ENCODE data around the gene REEP1. TPM values are rescaled to one million over a fixed set of nuclear protein-coding genes. Genes with fewer than 3 reads are reported as not detected.

The REEP1 gene
- total and polyA plus RNA-seq, 9 of the 15 experiments (the other 6 are each of a cell fraction or from before 2014, with no cell fraction given), result 0.11 to 0.67 (median 0.13) TPM

Small RNAs within 50 kb of the gene (microRNA-seq; reads per million reads assigned to microRNA genes)
- gene MIR4779 (ENCODE audit: borderline microRNAs expressed), result not detected

Small RNAs within 50 kb of the gene (small RNA-seq; reads per million reads assigned to genes)
- gene MIR4779 (0.11 reads per million), gene RF00096 (not detected), gene RF00413 (not detected)

Other genes with a start within 250 kb of the REEP1 start
- 21.8 and 25.4 TPM in 2 replicates for gene POLR1A, start 231.7 kb downstream of the REEP1 start, total RNA-seq (2014; rRNA removed)
- gene POLR1A, start 231.7 kb downstream of the REEP1 start, total RNA-seq (2014; rRNA removed; fragmentation: Illumina TruSeq; extraction: Trizol), result 33.5 and 34.4 TPM in 2 replicates
- gene POLR1A, start 231.7 kb downstream of the REEP1 start, total RNA-seq (2015; rRNA removed; fragmentation: Illumina TruSeq; extraction: Trizol), result 25.0 and 26.0 TPM in 2 replicates
- gene POLR1A, start 231.7 kb downstream of the REEP1 start, total RNA-seq (2021), result 62.6 and 72.1 TPM in 2 replicates
- 8.9 and 13.3 TPM in 2 replicates for gene POLR1A, start 231.7 kb downstream of the REEP1 start, polyA plus RNA-seq (2011; rRNA removed)
- gene POLR1A, start 231.7 kb downstream of the REEP1 start, polyA plus RNA-seq (2014; fragmentation: Illumina TruSeq; extraction: Trizol), result 28.6 and 34.7 TPM in 2 replicates
- gene POLR1A, start 231.7 kb downstream of the REEP1 start, polyA plus RNA-seq (2014; fragmentation: Nextera tagmentation; extraction: Ambion mirVana), result 1 to 10 TPM; 3.0 to 8.2 TPM
- gene POLR1A, start 231.7 kb downstream of the REEP1 start, polyA plus RNA-seq (2014; rRNA removed), result 14.1 and 14.7 TPM in 2 replicates
- gene PTCD3, start 231.4 kb downstream of the REEP1 start, total RNA-seq (2014; rRNA removed), result 122 and 131 TPM in 2 replicates
- gene PTCD3, start 231.4 kb downstream of the REEP1 start, total RNA-seq (2014; rRNA removed; fragmentation: Illumina TruSeq; extraction: Trizol), result 222 and 238 TPM in 2 replicates
- gene PTCD3, start 231.4 kb downstream of the REEP1 start, total RNA-seq (2015; rRNA removed; fragmentation: Illumina TruSeq; extraction: Trizol), result 220 and 225 TPM in 2 replicates
- 172 and 177 TPM in 2 replicates for gene PTCD3, start 231.4 kb downstream of the REEP1 start, total RNA-seq (2021)
- 122 and 241 TPM in 2 replicates for gene PTCD3, start 231.4 kb downstream of the REEP1 start, polyA plus RNA-seq (2011; rRNA removed)
- gene PTCD3, start 231.4 kb downstream of the REEP1 start, polyA plus RNA-seq (2014; fragmentation: Illumina TruSeq; extraction: Trizol), result 152 and 176 TPM in 2 replicates
- gene PTCD3, start 231.4 kb downstream of the REEP1 start, polyA plus RNA-seq (2014; fragmentation: Nextera tagmentation; extraction: Ambion mirVana), result 100 to 1,000 TPM in 1 of 2 experiments, 10 to 100 TPM in 1; 65.2 to 116 TPM
- 139 and 163 TPM in 2 replicates for gene PTCD3, start 231.4 kb downstream of the REEP1 start, polyA plus RNA-seq (2014; rRNA removed)
- 117 and 121 TPM in 2 replicates for gene IMMT, start 142.2 kb downstream of the REEP1 start, total RNA-seq (2014; rRNA removed)
- gene IMMT, start 142.2 kb downstream of the REEP1 start, total RNA-seq (2014; rRNA removed; fragmentation: Illumina TruSeq; extraction: Trizol), result 136 and 150 TPM in 2 replicates
- gene IMMT, start 142.2 kb downstream of the REEP1 start, total RNA-seq (2015; rRNA removed; fragmentation: Illumina TruSeq; extraction: Trizol), result 113 and 119 TPM in 2 replicates
- 154 and 160 TPM in 2 replicates for gene IMMT, start 142.2 kb downstream of the REEP1 start, total RNA-seq (2021)
- gene IMMT, start 142.2 kb downstream of the REEP1 start, polyA plus RNA-seq (2011; rRNA removed), result 84.5 and 140 TPM in 2 replicates
- 146 and 184 TPM in 2 replicates for gene IMMT, start 142.2 kb downstream of the REEP1 start, polyA plus RNA-seq (2014; fragmentation: Illumina TruSeq; extraction: Trizol)
- gene IMMT, start 142.2 kb downstream of the REEP1 start, polyA plus RNA-seq (2014; fragmentation: Nextera tagmentation; extraction: Ambion mirVana), result 100 to 1,000 TPM; 153 to 294 TPM
- gene IMMT, start 142.2 kb downstream of the REEP1 start, polyA plus RNA-seq (2014; rRNA removed), result 138 and 150 TPM in 2 replicates
- 85.5 and 118 TPM in 2 replicates for gene MRPL35, start 138.2 kb downstream of the REEP1 start, total RNA-seq (2014; rRNA removed)
- 210 and 223 TPM in 2 replicates for gene MRPL35, start 138.2 kb downstream of the REEP1 start, total RNA-seq (2014; rRNA removed; fragmentation: Illumina TruSeq; extraction: Trizol)
- 156 and 159 TPM in 2 replicates for gene MRPL35, start 138.2 kb downstream of the REEP1 start, total RNA-seq (2015; rRNA removed; fragmentation: Illumina TruSeq; extraction: Trizol)
- gene MRPL35, start 138.2 kb downstream of the REEP1 start, total RNA-seq (2021), result 100 and 120 TPM in 2 replicates
- gene MRPL35, start 138.2 kb downstream of the REEP1 start, polyA plus RNA-seq (2011; rRNA removed), result 159 and 254 TPM in 2 replicates
- 233 and 247 TPM in 2 replicates for gene MRPL35, start 138.2 kb downstream of the REEP1 start, polyA plus RNA-seq (2014; fragmentation: Illumina TruSeq; extraction: Trizol)
- gene MRPL35, start 138.2 kb downstream of the REEP1 start, polyA plus RNA-seq (2014; fragmentation: Nextera tagmentation; extraction: Ambion mirVana), result 100 to 1,000 TPM; 166 to 180 TPM
- gene MRPL35, start 138.2 kb downstream of the REEP1 start, polyA plus RNA-seq (2014; rRNA removed), result 229 and 236 TPM in 2 replicates
- gene KDM3A, start 103.7 kb upstream of the REEP1 start, total RNA-seq (2014; rRNA removed), result 20.5 and 23.2 TPM in 2 replicates
- 24.8 and 28.7 TPM in 2 replicates for gene KDM3A, start 103.7 kb upstream of the REEP1 start, total RNA-seq (2014; rRNA removed; fragmentation: Illumina TruSeq; extraction: Trizol)
- 21.7 and 24.5 TPM in 2 replicates for gene KDM3A, start 103.7 kb upstream of the REEP1 start, total RNA-seq (2015; rRNA removed; fragmentation: Illumina TruSeq; extraction: Trizol)
- gene KDM3A, start 103.7 kb upstream of the REEP1 start, total RNA-seq (2021), result 36.9 and 37.9 TPM in 2 replicates
- gene KDM3A, start 103.7 kb upstream of the REEP1 start, polyA plus RNA-seq (2011; rRNA removed), result 54.3 and 95.4 TPM in 2 replicates
- gene KDM3A, start 103.7 kb upstream of the REEP1 start, polyA plus RNA-seq (2014; fragmentation: Illumina TruSeq; extraction: Trizol), result 23.5 and 26.7 TPM in 2 replicates
- 10 to 100 TPM in 1 of 2 experiments, 1 to 10 TPM in 1; 7.5 to 11.7 TPM for gene KDM3A, start 103.7 kb upstream of the REEP1 start, polyA plus RNA-seq (2014; fragmentation: Nextera tagmentation; extraction: Ambion mirVana)
- gene KDM3A, start 103.7 kb upstream of the REEP1 start, polyA plus RNA-seq (2014; rRNA removed), result 26.2 and 31.5 TPM in 2 replicates
- 26.2 and 27.3 TPM in 2 replicates for gene CHMP3, start 225.8 kb upstream of the REEP1 start, total RNA-seq (2014; rRNA removed)
- 31.7 and 37.1 TPM in 2 replicates for gene CHMP3, start 225.8 kb upstream of the REEP1 start, total RNA-seq (2014; rRNA removed; fragmentation: Illumina TruSeq; extraction: Trizol)
- 38.8 and 40.3 TPM in 2 replicates for gene CHMP3, start 225.8 kb upstream of the REEP1 start, total RNA-seq (2015; rRNA removed; fragmentation: Illumina TruSeq; extraction: Trizol)
- gene CHMP3, start 225.8 kb upstream of the REEP1 start, total RNA-seq (2021), result 31.1 and 37.7 TPM in 2 replicates
- gene CHMP3, start 225.8 kb upstream of the REEP1 start, polyA plus RNA-seq (2011; rRNA removed), result 22.5 and 42.8 TPM in 2 replicates
- 49.7 and 52.5 TPM in 2 replicates for gene CHMP3, start 225.8 kb upstream of the REEP1 start, polyA plus RNA-seq (2014; fragmentation: Illumina TruSeq; extraction: Trizol)
- 10 to 100 TPM; 20.6 to 26.3 TPM for gene CHMP3, start 225.8 kb upstream of the REEP1 start, polyA plus RNA-seq (2014; fragmentation: Nextera tagmentation; extraction: Ambion mirVana)
- gene CHMP3, start 225.8 kb upstream of the REEP1 start, polyA plus RNA-seq (2014; rRNA removed), result 21.8 and 23.2 TPM in 2 replicates